ENCODE data around the gene GOLIM4. TPM values are rescaled to one million over a fixed set of nuclear protein-coding genes. Genes with fewer than 3 reads are reported as not detected.
A peak's percentile ranks its signal among the peaks of the same experiment; 100 is the strongest.

GOLIM4 gene
- total RNA-seq, 1 experiment from 2014 or later: 17.4 TPM

GRCh38 chr3:168090306-168091085, 5.2 kb downstream of the GOLIM4 start:
- Histone ChIP-seq H3K9me3 (no peaks in the 10 kb centered on the region), H3K4me1 (peaks cover 38% of the 10 kb centered on the region), H3K36me3 (ENCODE audit: control insufficient read depth, insufficient read depth, low read length) (no peaks in the 10 kb centered on the region), H3K27me3 (replicated peaks; ENCODE audit: control insufficient read depth, insufficient read depth, low read length) (no peaks in the 10 kb centered on the region), H3K4me3 (ENCODE audit: low read depth, low read length) (no peak overlapping the region)
- ChIA-PET CTCF (interaction anchor here (0.5 to 0.9 kb wide), 2 partner anchors 35 to 79 kb away, joined by 3 read pairs; no protein-coding TSS in a partner anchor), POLR2A (no interaction called here)
- Mint-ChIP-seq H3K9me3 (ENCODE audit: unreplicated experiment) (no peaks in the 10 kb centered on the region), H3K36me3 (ENCODE audit: insufficient read depth, unreplicated experiment) (peaks cover 3% of the 10 kb centered on the region), H3K27me3 (ENCODE audit: insufficient read depth, unreplicated experiment) (no peaks in the 10 kb centered on the region), H3K27ac (ENCODE audit: unreplicated experiment) (no peak overlapping the region), H3K4me1 (ENCODE audit: low read depth, unreplicated experiment) (peaks cover 27% of the 10 kb centered on the region), H3K4me3 (ENCODE audit: unreplicated experiment) (peak overlapping the region; percentile 10)
- no peak for TF ChIP-seq CTCF (IDR thresholded peaks at IDR 0.05; ENCODE audit: insufficient read depth in 1 of 2, low read depth in 1 of 2, low read length in 1 of 2, severe bottlenecking in 1 of 2, unreplicated experiment in 1 of 2)
- no peak for DNase-seq
- intact Hi-C loops (cut with micrococcal nuclease; ENCODE audit: unreplicated experiment): loop anchor here (1.0 to 5.0 kb wide), 2 partner anchors 34 to 37 kb away; no protein-coding TSS in a partner anchor
- no TSS peak for BruUV-seq (replicated peaks)

GRCh38 chr3:168089179-168089771, 6.4 kb downstream of the GOLIM4 start:
- no peaks in the 10 kb centered on the region for H3K36me3 ChIP-seq (ENCODE audit: control insufficient read depth, insufficient read depth, low read length)
- H3K27ac Mint-ChIP-seq (ENCODE audit: unreplicated experiment): no peak overlapping the region
- no peak for DNase-seq
- peaks cover 47% of the 10 kb centered on the region for H3K4me1 ChIP-seq
- TF ChIP-seq CTCF (IDR thresholded peaks at IDR 0.05; ENCODE audit: insufficient read depth in 1 of 2, low read depth in 1 of 2, low read length in 1 of 2, severe bottlenecking in 1 of 2, unreplicated experiment in 1 of 2): no peak
- no peak overlapping the region for H3K4me3 ChIP-seq (ENCODE audit: low read depth, low read length)
- intact Hi-C loops (cut with micrococcal nuclease; ENCODE audit: unreplicated experiment): no loop called here
- no peaks in the 10 kb centered on the region for H3K36me3 Mint-ChIP-seq (ENCODE audit: insufficient read depth, unreplicated experiment)
- CTCF ChIA-PET: no interaction called here
- H3K9me3 Mint-ChIP-seq (ENCODE audit: unreplicated experiment): no peaks in the 10 kb centered on the region
- no peaks in the 10 kb centered on the region for H3K9me3 ChIP-seq
- no TSS peak for BruUV-seq (replicated peaks)
- POLR2A ChIA-PET: no interaction called here
- H3K27me3 ChIP-seq (replicated peaks; ENCODE audit: control insufficient read depth, insufficient read depth, low read length): no peaks in the 10 kb centered on the region
- no peak overlapping the region for H3K4me3 Mint-ChIP-seq (ENCODE audit: unreplicated experiment)
- H3K4me1 Mint-ChIP-seq (ENCODE audit: low read depth, unreplicated experiment): peaks cover 28% of the 10 kb centered on the region
- no peaks in the 10 kb centered on the region for H3K27me3 Mint-ChIP-seq (ENCODE audit: insufficient read depth, unreplicated experiment)

- H3K27ac Mint-ChIP-seq (ENCODE audit: unreplicated experiment): no peak overlapping the region
- TF ChIP-seq CTCF (IDR thresholded peaks at IDR 0.05; ENCODE audit: insufficient read depth in 1 of 2, low read depth in 1 of 2, low read length in 1 of 2, severe bottlenecking in 1 of 2, unreplicated experiment in 1 of 2): peak in 1 of 2 experiments; percentile 60
- no peak overlapping the region for H3K4me3 Mint-ChIP-seq (ENCODE audit: unreplicated experiment)
- POLR2A ChIA-PET: no interaction called here
- CTCF ChIA-PET: no interaction called here
- H3K27me3 Mint-ChIP-seq (ENCODE audit: insufficient read depth, unreplicated experiment): no peaks in the 10 kb centered on the region
- peak in 1 of 2 experiments; percentile 16 for DNase-seq
- no peaks in the 10 kb centered on the region for H3K36me3 Mint-ChIP-seq (ENCODE audit: insufficient read depth, unreplicated experiment)
- H3K9me3 ChIP-seq: no peaks in the 10 kb centered on the region
- no peaks in the 10 kb centered on the region for H3K9me3 Mint-ChIP-seq (ENCODE audit: unreplicated experiment)
- H3K27me3 ChIP-seq (replicated peaks; ENCODE audit: control insufficient read depth, insufficient read depth, low read length): no peaks in the 10 kb centered on the region
- no TSS peak for BruUV-seq (replicated peaks)
- H3K36me3 ChIP-seq (ENCODE audit: control insufficient read depth, insufficient read depth, low read length): no peaks in the 10 kb centered on the region
- H3K4me3 ChIP-seq (ENCODE audit: low read depth, low read length): no peak overlapping the region
- intact Hi-C loops (cut with micrococcal nuclease; ENCODE audit: unreplicated experiment): no loop called here
- peaks cover 55% of the 10 kb centered on the region for H3K4me1 ChIP-seq
- peaks cover 35% of the 10 kb centered on the region for H3K4me1 Mint-ChIP-seq (ENCODE audit: low read depth, unreplicated experiment)
These were observed 7.5 kb downstream of the GOLIM4 start for GRCh38 chr3:168088106-168088720.
